Measurements from ENCODE around the gene ADPRHL1. TPM values are rescaled to one million over a fixed set of nuclear protein-coding genes. Genes with fewer than 3 reads are reported as not detected.

ADPRHL1 gene
- total and polyA plus RNA-seq, 4 donors = 0.28 to 0.67 (median 0.55) TPM

DNA sequence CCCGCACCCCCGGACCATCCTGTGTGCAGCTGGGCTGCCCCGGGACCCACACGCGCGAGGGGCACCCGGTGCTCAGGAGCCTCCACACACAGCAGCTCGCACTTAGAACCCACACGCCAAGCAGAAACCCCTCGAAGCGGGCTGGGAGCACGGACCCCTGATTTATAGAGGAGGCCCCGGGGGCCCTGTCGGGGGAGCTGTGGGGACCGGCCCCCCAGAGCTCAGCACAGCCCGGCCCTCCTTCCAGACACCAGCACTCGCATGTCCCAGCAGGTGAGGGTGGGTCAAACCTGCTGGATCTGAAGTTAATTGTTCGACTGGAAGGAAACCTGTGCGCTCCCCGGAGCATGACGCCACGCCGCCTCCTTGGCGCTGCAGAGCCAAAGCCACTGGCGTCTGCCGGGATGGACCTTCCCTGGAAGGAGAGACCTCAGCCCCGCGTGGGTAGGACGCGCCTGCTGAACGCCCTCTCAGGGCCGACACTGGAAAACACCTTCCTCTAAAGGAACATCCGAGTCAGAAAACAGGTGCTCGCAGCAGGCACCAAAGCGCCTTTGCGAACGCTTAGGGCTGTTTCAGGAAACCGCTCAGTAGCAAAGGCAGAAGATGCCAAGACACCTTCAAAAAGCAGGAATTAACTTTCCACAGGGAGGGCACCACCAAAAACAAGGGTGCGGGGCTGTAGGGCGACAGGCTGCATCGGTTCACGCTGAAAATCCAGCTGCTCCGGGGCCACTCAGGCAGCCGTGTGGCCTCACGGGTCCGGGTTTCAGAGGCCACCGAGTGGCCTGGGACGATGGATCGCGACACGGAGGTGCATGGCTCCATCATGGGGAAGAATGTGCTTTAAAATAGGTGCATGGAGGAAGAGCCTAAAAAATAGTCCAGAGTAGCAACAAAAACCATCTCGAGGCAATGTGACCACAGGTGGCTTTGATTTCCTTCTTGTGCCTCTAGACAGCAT, 51.6 kb downstream of the ADPRHL1 start:
- no peak for DNase-seq (ENCODE audit: low spot score)
- no peak overlapping the region for H3K9ac ChIP-seq (ENCODE audit: low read depth in 1 of 2, low read length in 2 of 2)
- no peak overlapping the region for H3K4me3 ChIP-seq (ENCODE audit: low read depth in 1 of 3, low read length in 3 of 3)
- 91% methylated on average over 52 of the region's 52 CpGs for WGBS
- H3K27me3 ChIP-seq (ENCODE audit: control insufficient read depth in 4 of 4, insufficient read depth in 4 of 4, low read length in 3 of 4) = no peaks in the 10 kb centered on the region
- H3K27ac ChIP-seq (ENCODE audit: low read depth in 1 of 2, low read length in 2 of 2) = no peak overlapping the region
- no peaks in the 10 kb centered on the region for H3K36me3 ChIP-seq (ENCODE audit: control insufficient read depth in 4 of 4, insufficient read depth in 3 of 4, low read depth in 1 of 4, low read length in 3 of 4)
- peaks cover 0 to 2% (median 2%) of the 10 kb centered on the region in 4 donors for H3K4me1 ChIP-seq (ENCODE audit: control insufficient read depth in 4 of 4, insufficient read depth in 4 of 4, low read length in 3 of 4)
- TF ChIP-seq HNF4G (IDR thresholded peaks at IDR 0.05) (no peak), FOXA1 (IDR thresholded peaks at IDR 0.05) (no peak), FOXA2 (IDR thresholded peaks at IDR 0.05) (no peak), TAF1 (conservative IDR thresholded peaks at IDR 0.05) (no peak), EGR1 (IDR thresholded peaks at IDR 0.05; ENCODE audit: low read depth in 2 of 2) (no peak), ATF3 (IDR thresholded peaks at IDR 0.05) (no peak), GABPA (IDR thresholded peaks at IDR 0.05 in 1 of 2, conservative IDR thresholded peaks at IDR 0.05 in 1 of 2) (no peak)
- TF ChIP-seq, protein P1, sequence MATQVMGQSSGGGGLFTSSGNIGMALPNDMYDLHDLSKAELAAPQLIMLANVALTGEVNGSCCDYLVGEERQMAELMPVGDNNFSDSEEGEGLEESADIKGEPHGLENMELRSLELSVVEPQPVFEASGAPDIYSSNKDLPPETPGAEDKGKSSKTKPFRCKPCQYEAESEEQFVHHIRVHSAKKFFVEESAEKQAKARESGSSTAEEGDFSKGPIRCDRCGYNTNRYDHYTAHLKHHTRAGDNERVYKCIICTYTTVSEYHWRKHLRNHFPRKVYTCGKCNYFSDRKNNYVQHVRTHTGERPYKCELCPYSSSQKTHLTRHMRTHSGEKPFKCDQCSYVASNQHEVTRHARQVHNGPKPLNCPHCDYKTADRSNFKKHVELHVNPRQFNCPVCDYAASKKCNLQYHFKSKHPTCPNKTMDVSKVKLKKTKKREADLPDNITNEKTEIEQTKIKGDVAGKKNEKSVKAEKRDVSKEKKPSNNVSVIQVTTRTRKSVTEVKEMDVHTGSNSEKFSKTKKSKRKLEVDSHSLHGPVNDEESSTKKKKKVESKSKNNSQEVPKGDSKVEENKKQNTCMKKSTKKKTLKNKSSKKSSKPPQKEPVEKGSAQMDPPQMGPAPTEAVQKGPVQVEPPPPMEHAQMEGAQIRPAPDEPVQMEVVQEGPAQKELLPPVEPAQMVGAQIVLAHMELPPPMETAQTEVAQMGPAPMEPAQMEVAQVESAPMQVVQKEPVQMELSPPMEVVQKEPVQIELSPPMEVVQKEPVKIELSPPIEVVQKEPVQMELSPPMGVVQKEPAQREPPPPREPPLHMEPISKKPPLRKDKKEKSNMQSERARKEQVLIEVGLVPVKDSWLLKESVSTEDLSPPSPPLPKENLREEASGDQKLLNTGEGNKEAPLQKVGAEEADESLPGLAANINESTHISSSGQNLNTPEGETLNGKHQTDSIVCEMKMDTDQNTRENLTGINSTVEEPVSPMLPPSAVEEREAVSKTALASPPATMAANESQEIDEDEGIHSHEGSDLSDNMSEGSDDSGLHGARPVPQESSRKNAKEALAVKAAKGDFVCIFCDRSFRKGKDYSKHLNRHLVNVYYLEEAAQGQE (IDR thresholded peaks at IDR 0.05) = no peak
- TF ChIP-seq, protein P2, sequence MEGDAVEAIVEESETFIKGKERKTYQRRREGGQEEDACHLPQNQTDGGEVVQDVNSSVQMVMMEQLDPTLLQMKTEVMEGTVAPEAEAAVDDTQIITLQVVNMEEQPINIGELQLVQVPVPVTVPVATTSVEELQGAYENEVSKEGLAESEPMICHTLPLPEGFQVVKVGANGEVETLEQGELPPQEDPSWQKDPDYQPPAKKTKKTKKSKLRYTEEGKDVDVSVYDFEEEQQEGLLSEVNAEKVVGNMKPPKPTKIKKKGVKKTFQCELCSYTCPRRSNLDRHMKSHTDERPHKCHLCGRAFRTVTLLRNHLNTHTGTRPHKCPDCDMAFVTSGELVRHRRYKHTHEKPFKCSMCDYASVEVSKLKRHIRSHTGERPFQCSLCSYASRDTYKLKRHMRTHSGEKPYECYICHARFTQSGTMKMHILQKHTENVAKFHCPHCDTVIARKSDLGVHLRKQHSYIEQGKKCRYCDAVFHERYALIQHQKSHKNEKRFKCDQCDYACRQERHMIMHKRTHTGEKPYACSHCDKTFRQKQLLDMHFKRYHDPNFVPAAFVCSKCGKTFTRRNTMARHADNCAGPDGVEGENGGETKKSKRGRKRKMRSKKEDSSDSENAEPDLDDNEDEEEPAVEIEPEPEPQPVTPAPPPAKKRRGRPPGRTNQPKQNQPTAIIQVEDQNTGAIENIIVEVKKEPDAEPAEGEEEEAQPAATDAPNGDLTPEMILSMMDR (IDR thresholded peaks at IDR 0.05; ENCODE audit: low read depth, low read length, missing input control) = no peak
- H3K9me3 ChIP-seq (ENCODE audit: control insufficient read depth in 4 of 4, low read length in 3 of 4) = no peaks in the 10 kb centered on the region

- 87% methylated on average over 25 of the region's 25 CpGs for WGBS
- H3K36me3 ChIP-seq (ENCODE audit: control insufficient read depth in 4 of 4, insufficient read depth in 3 of 4, low read depth in 1 of 4, low read length in 3 of 4) = no peaks in the 10 kb centered on the region
- H3K4me1 ChIP-seq (ENCODE audit: control insufficient read depth in 4 of 4, insufficient read depth in 4 of 4, low read length in 3 of 4) = peaks cover 0 to 10% (median 9%) of the 10 kb centered on the region in 4 donors
- no peaks in the 10 kb centered on the region for H3K27me3 ChIP-seq (ENCODE audit: control insufficient read depth in 4 of 4, insufficient read depth in 4 of 4, low read length in 3 of 4)
- no peaks in the 10 kb centered on the region for H3K9me3 ChIP-seq (ENCODE audit: control insufficient read depth in 4 of 4, low read length in 3 of 4)
- no peak overlapping the region for H3K27ac ChIP-seq (ENCODE audit: low read depth in 1 of 2, low read length in 2 of 2)
- no peak overlapping the region for H3K9ac ChIP-seq (ENCODE audit: low read depth in 1 of 2, low read length in 2 of 2)
- H3K4me3 ChIP-seq (ENCODE audit: low read depth in 1 of 3, low read length in 3 of 3) = no peak overlapping the region
- DNase-seq (ENCODE audit: low spot score) = no peak
- TF ChIP-seq, protein P2 (IDR thresholded peaks at IDR 0.05; ENCODE audit: low read depth, low read length, missing input control) = no peak
- TF ChIP-seq HNF4A (conservative IDR thresholded peaks at IDR 0.05) (no peak), NR2F2 (IDR thresholded peaks at IDR 0.05) (no peak), MAX (IDR thresholded peaks at IDR 0.05) (no peak), TAF1 (conservative IDR thresholded peaks at IDR 0.05) (no peak), ZBTB33 (IDR thresholded peaks at IDR 0.05) (no peak), FOXA1 (IDR thresholded peaks at IDR 0.05) (no peak), HNF4G (IDR thresholded peaks at IDR 0.05) (no peak), ATF3 (IDR thresholded peaks at IDR 0.05) (no peak), EGR1 (IDR thresholded peaks at IDR 0.05; ENCODE audit: low read depth in 2 of 2) (no peak)
Measured at GRCh38 chr13:113400621-113401451, 52.5 kb downstream of the ADPRHL1 start.
